GM20000 (cell line): ENCODE data around the gene PIGM.
A peak's percentile ranks its signal among the peaks of the same experiment; 100 is the strongest.

ENCODE experiments used
- DNase-seq: peaks from one replicate; pipeline ENCODE4 v3.0.0; 2012; ENCODE audit warnings: low spot score
- TF ChIP-seq, protein P1 (sequence below): IDR thresholded peaks from 2 replicates; pipeline ENCODE4 v1.5.1; 2012; ENCODE audit warnings: mild to moderate bottlenecking, control low read depth; ENCODE audit errors: extremely low read depth, missing control alignments

The PIGM gene

GRCh38 chr1:160066829-160067745, 35.3 kb upstream of the PIGM start:
- TF ChIP-seq, protein P1, sequence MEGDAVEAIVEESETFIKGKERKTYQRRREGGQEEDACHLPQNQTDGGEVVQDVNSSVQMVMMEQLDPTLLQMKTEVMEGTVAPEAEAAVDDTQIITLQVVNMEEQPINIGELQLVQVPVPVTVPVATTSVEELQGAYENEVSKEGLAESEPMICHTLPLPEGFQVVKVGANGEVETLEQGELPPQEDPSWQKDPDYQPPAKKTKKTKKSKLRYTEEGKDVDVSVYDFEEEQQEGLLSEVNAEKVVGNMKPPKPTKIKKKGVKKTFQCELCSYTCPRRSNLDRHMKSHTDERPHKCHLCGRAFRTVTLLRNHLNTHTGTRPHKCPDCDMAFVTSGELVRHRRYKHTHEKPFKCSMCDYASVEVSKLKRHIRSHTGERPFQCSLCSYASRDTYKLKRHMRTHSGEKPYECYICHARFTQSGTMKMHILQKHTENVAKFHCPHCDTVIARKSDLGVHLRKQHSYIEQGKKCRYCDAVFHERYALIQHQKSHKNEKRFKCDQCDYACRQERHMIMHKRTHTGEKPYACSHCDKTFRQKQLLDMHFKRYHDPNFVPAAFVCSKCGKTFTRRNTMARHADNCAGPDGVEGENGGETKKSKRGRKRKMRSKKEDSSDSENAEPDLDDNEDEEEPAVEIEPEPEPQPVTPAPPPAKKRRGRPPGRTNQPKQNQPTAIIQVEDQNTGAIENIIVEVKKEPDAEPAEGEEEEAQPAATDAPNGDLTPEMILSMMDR = no peak
- DNase-seq = no peak

DNA sequence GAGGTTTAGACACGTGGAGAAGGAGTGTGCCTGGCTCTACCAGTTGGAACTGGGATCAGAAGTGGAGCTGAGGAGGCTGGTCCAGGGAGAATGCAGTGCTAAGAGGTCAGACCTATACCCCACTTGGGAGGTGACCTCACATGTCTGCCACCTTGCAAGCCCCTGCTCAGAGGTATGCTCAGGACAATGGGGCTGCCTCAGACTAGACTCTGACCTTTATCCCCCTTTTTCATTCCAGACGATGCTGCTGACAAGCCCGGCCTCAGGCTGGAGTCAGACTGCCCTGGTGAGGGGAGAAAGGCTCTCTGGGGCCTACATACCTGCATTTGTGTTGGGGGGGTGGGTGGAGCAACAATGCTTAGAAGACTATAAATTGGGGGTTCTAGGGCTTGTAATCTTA, 33.0 kb upstream of the PIGM start:
- no peak for DNase-seq
- TF ChIP-seq, protein P1 = no peak

DNA sequence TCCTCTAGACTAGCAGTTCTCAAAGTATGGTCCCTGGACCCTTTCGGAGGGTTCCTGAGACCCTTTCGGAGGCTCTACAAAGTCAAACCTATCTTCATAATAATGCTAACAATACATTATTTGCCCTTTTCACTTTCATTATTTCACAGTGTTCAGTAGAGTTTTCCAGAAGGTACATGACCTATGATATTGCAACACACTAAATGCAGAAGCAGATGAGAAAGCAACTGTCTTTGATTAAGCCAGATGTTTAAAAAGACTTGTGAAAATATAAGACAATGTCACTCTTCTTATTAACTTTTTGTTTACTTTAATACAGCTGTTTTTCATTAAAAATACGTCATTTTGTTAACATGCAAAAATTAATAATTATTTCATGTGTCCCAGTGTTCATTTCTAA, 32.4 kb upstream of the PIGM start:
- TF ChIP-seq, protein P1 = no peak
- DNase-seq = no peak

DNA sequence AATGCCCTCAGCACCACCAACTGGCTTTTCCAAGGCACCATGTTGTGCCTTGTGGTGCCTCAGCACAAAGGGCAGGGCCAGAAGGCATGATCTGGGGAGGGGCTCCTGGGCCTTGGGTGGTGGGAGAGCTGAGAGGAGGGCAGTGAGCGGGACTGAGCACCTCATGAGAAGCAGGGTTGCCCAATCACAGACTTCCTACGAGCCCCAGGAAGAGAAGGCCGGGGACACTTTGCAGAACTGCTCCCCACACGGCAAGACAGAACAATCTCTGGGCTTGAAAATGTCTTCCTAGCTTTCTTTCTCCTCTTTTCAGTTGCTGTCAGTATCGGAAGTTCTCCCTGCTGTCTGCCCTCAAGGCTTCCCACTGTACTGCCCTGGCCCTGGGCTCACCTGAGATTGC, 31.4 kb upstream of the PIGM start:
- no peak for DNase-seq
- TF ChIP-seq, protein P1 = no peak

DNA sequence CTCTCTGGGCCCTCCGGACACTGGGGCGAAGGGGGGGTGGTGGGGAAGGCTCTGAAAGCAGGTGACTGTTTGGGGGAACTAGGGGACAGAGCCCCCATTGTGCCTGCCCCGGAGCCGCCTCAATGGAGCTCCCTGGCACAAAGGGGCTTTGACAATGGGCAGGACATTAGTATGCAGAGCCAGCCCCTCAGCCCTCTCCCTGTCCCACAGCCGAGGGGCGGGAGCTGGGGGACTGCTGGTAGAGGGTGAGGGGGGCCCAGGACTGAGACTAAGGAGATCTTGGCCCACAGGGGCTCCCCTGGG, 30.4 kb upstream of the PIGM start:
- TF ChIP-seq, protein P1 = no peak
- no peak for DNase-seq

DNA sequence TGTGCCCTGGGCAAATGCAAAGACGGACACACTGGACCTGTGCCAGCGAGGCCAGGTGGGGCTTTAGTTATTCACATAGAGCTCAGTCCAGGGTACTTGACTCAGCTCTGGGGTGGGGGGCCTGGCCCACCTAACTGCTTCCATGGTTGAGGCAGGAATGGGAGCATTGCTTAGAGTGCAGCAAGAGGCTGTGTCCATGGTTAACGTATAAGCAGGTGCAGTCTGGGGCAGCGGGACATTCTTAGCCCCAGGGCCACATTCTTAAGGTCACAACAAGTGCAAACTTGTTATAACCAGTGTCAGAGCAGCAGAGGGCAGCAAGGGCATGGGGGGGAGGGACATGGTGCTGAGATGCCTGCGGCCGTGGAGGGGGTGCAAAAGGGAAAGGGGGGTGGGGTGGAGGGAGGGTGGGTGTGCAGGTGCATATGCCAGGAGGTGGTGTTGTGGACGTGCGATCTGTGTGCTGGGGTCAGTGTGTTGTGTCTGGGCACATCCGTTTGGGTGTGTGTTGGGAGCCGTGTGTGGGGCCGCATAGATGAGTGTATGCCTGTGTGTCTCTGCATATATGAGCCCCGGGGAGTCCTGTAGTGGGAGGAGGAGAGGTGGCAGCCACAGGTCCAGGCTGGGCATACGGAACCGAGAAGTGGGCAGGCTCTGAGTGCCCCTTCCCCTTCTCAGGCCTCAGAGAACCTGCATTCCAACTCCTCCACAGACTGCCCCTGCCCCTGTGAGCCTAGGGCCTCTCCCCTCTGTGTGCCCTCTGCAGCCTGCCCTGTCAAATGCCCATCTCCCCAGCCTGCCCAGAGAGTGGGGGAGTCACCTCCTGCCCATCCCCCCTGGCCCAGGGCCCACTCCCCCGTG, 29.8 kb upstream of the PIGM start:
- TF ChIP-seq, protein P1 = peak; percentile 1
- no peak for DNase-seq

DNA sequence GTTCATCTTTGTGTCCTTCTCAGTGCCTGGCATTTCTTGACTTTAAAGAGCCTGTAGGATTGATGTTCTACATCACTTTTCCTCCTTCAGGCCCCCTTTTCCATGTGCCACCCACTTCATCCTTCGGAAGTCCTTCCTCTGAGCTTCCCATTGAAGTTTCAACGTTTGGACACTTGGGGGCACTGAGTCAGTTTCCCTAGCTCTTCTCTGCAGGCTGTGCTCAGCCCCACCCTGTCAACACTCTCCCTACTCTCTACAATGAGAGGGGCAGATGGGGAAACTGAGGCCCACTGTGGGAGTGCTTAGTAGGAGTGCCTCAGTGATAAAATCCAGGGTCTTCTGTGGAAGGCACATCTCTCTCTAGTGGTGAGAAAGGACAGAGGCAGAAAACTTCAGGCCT, 26.3 kb upstream of the PIGM start:
- TF ChIP-seq, protein P1 = no peak
- no peak for DNase-seq
